ENCODE results near the gene TRERF1. TPM values are rescaled to one million over a fixed set of nuclear protein-coding genes. Genes with fewer than 3 reads are reported as not detected.

Gene TRERF1
- total and polyA plus RNA-seq, 12 donors, result 4.7 to 16.6 (median 8.0) TPM

DNA sequence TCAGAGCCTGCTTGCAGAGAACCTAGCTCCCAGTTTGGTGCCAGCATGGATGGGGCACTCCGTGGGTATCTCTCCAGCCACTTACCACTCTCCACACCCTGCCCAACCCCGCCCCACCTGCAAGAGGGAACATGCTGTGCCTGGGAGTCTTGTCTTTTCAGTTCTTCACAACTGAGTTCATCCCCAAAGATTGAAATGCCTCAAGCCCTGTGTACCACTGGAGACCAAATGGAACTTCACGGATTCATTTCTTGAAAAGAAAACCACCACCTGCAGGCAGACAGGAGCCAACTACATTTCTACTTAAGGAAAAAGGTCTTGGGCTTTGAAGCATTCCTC lies 50.1 kb downstream of the TRERF1 start:
- Histone ChIP-seq H3K36me3 (replicated peaks in 1 of 2) (no peaks in the 10 kb centered on the region), H3K9me3 (replicated peaks in 1 of 3) (no peaks in the 10 kb centered on the region), H3K4me1 (replicated peaks in 1 of 2) (peaks cover 6 to 7% of the 10 kb centered on the region in 2 donors), H3K4me3 (no peak overlapping the region), H3K27ac (no peak overlapping the region), H3K27me3 (no peaks in the 10 kb centered on the region)
- WGBS, 4 donors, result 89 to 94% (median 90%) methylated on average over 3 of the region's 3 CpGs
- intact Hi-C loops (cut with DNase I), result no loop called here
- no peak for DNase-seq
- TF ChIP-seq, protein P1, sequence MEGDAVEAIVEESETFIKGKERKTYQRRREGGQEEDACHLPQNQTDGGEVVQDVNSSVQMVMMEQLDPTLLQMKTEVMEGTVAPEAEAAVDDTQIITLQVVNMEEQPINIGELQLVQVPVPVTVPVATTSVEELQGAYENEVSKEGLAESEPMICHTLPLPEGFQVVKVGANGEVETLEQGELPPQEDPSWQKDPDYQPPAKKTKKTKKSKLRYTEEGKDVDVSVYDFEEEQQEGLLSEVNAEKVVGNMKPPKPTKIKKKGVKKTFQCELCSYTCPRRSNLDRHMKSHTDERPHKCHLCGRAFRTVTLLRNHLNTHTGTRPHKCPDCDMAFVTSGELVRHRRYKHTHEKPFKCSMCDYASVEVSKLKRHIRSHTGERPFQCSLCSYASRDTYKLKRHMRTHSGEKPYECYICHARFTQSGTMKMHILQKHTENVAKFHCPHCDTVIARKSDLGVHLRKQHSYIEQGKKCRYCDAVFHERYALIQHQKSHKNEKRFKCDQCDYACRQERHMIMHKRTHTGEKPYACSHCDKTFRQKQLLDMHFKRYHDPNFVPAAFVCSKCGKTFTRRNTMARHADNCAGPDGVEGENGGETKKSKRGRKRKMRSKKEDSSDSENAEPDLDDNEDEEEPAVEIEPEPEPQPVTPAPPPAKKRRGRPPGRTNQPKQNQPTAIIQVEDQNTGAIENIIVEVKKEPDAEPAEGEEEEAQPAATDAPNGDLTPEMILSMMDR (IDR thresholded peaks at IDR 0.05), result no peak
- no peak for TF ChIP-seq POLR2A (IDR thresholded peaks at IDR 0.05)

DNA sequence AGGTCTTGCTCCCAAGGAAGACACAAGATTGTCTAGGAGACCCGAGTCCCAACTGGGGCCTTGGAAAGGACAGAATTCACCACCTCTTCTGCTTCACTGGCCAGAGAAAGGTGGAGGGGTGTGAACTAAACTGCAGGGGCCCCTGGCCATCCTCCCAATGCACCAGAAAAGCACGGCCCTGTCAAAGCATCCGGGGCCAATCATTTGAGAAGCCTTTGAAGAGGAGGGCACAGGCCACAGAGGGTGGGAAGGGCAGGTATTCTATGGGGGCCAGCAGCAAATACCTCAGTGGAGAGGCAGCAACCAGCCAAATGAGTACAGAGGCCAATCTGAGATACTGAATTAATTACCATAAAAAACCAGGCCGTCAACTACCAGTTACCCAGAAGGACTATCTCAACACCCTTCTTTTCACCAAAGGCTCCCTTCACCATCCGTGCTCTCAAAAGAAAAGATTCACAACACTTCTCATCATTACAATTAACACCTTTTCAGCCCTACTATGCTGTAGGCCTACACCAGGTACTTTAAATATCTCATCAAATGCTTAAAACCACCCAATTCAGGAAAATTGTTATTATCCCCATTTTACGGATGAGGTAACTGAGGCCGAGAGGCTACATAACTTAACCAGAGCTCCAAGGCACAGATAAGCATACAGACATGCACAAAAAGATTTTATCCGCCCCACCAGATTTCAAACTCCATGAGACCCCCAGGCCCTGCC lies 50.7 kb downstream of the TRERF1 start:
- Histone ChIP-seq H3K4me3 (no peak overlapping the region), H3K9me3 (replicated peaks in 1 of 3) (no peaks in the 10 kb centered on the region), H3K4me1 (replicated peaks in 1 of 2) (peaks cover 4 to 5% of the 10 kb centered on the region in 2 donors), H3K36me3 (replicated peaks in 1 of 2) (no peaks in the 10 kb centered on the region), H3K27ac (no peak overlapping the region), H3K27me3 (no peaks in the 10 kb centered on the region)
- DNase-seq, result no peak
- intact Hi-C loops (cut with DNase I), result no loop called here
- no peak for TF ChIP-seq POLR2A (IDR thresholded peaks at IDR 0.05)
- TF ChIP-seq, protein P1 (IDR thresholded peaks at IDR 0.05), result no peak
- 84 to 92% (median 88%) methylated on average over 7 to 8 of the region's 8 CpGs for WGBS, 4 donors

DNA sequence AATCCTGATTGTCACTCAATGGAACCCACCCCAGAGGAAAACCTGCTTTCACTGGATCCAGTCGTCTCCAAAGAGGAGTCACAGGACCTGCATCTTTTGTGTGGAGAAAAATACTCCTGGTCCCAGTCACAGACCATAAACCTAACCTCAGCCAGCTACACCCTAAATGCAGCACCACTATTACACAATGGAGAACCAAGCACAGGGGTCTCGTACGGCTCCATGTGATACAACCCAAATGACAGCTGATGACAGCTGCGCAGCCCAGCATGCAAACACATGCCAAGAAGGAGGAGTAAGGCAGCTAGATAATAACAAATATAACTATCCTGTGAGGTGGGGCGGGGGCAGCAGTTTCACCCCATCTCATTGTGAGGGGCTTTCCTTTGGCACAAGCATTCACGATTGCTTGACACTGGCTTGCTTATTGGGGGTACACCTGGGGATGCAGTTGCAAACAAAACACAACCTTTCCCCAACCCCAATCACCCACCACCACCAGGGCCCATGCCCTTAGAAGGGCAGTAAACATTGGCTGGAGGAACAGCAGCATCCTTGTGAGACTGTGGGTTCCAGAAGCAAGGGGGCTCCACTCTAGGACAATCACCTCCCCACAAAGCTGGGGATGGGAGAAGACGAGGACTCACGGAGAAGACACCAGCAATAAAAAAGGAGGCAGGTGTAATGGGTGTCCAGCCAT lies 51.5 kb downstream of the TRERF1 start:
- WGBS, 4 donors, result 91 to 95% (median 94%) methylated on average over 7 to 8 of the region's 8 CpGs
- no peak for TF ChIP-seq POLR2A (IDR thresholded peaks at IDR 0.05)
- TF ChIP-seq, protein P1 (IDR thresholded peaks at IDR 0.05), result no peak
- H3K27me3 ChIP-seq, result no peaks in the 10 kb centered on the region
- H3K4me3 ChIP-seq, result no peak overlapping the region
- H3K9me3 ChIP-seq (replicated peaks in 1 of 3), result no peaks in the 10 kb centered on the region
- H3K36me3 ChIP-seq (replicated peaks in 1 of 2), result no peaks in the 10 kb centered on the region
- H3K4me1 ChIP-seq (replicated peaks in 1 of 2), result peaks cover 4 to 5% of the 10 kb centered on the region in 2 donors
- no peak overlapping the region for H3K27ac ChIP-seq
- intact Hi-C loops (cut with DNase I), result no loop called here
- DNase-seq, result no peak

DNA sequence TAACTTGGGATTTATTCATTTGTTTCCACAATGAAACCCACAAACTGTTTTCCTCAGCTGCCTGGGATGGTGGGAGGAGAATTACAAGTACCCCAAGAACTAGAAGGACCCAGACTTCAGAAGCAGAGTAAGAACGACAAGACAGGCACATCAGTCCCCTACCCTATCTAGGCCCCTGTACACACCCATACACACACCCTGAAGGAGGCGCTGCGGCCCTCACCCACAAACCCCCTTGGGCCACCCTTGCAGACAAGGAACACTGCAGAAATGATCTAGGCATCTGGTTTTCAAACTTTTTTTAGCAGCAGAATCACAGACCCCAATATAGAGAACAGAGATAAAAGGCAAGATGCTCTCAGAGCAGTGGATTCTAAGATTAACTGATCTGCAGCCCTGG lies 55.0 kb downstream of the TRERF1 start:
- WGBS, 4 donors, result 85 to 95% (median 90%) methylated on average over 3 of the region's 3 CpGs
- Histone ChIP-seq H3K27me3 (no peaks in the 10 kb centered on the region), H3K4me1 (replicated peaks in 1 of 2) (no peaks in the 10 kb centered on the region), H3K27ac (no peak overlapping the region), H3K9me3 (replicated peaks in 1 of 3) (no peaks in the 10 kb centered on the region), H3K4me3 (no peak overlapping the region), H3K36me3 (replicated peaks in 1 of 2) (no peaks in the 10 kb centered on the region)
- intact Hi-C loops (cut with DNase I), result no loop called here
- TF ChIP-seq POLR2A (IDR thresholded peaks at IDR 0.05), result no peak
- TF ChIP-seq, protein P1 (IDR thresholded peaks at IDR 0.05), result no peak
- DNase-seq, result no peak
